Activated naive CD4-positive, alpha-beta T cell treated with Interleukin-2 at 50 U/mL for 16 hours (primary cell): ENCODE data around the gene LFNG.
"Not testable (repeated sequence)": the region's sequence is repeated elsewhere in the genome, so short reads cannot be mapped to it uniquely, and the experiment has no call there.

Experiments
- DNase-seq: peaks from one replicate; pipeline ENCODE4 v3.0.0-alpha.2; 2020

LFNG gene

GRCh38 chr7:2520131-2520760 lies 672 bp downstream of the LFNG start:
- DNase-seq: peak; percentile 19

GRCh38 chr7:2520761-2521290 lies 1.3 kb downstream of the LFNG start:
- DNase-seq: peak; percentile 19

- peak; percentile 18 for DNase-seq
These were observed 1.8 kb downstream of the LFNG start for GRCh38 chr7:2521341-2521745.

GRCh38 chr7:2521952-2522591 lies 2.5 kb downstream of the LFNG start:
- peak; percentile 77 for DNase-seq

- DNase-seq: peak; percentile 45
These were observed 3.3 kb downstream of the LFNG start for GRCh38 chr7:2522780-2523433.

GRCh38 chr7:2523461-2523936 lies 3.9 kb downstream of the LFNG start:
- DNase-seq: no peak

- no peak for DNase-seq
These were observed 4.6 kb downstream of the LFNG start for GRCh38 chr7:2523941-2524807.

- DNase-seq: no peak
These were observed 5.5 kb downstream of the LFNG start for GRCh38 chr7:2524808-2525657.

- no peak for DNase-seq
These were observed 6.4 kb downstream of the LFNG start for GRCh38 chr7:2525658-2526630.

- no peak for DNase-seq
These were observed 7.3 kb downstream of the LFNG start for GRCh38 chr7:2526659-2527504.

GRCh38 chr7:2527505-2528467 lies 8.2 kb downstream of the LFNG start:
- peak; percentile 61 for DNase-seq

- DNase-seq: no peak
These were observed 9.0 kb downstream of the LFNG start for GRCh38 chr7:2528481-2529095.

GRCh38 chr7:2529161-2530070 lies 9.8 kb downstream of the LFNG start:
- DNase-seq: peak; percentile 54

GRCh38 chr7:2530071-2530987 lies 10.8 kb downstream of the LFNG start:
- DNase-seq: peak; percentile 71

- DNase-seq: not testable (repeated sequence)
These were observed 11.6 kb downstream of the LFNG start for GRCh38 chr7:2530994-2531795.
